CD4-positive, alpha-beta T cell (primary cell): ENCODE measurements around the gene TYSND1. TPM values are rescaled to one million over a fixed set of nuclear protein-coding genes. Genes with fewer than 3 reads are reported as not detected.
"Not testable (repeated sequence)": the region's sequence is repeated elsewhere in the genome, so short reads cannot be mapped to it uniquely, and the experiment has no call there.

Experiments used
- ATAC-seq: fragments of 200-7000 bp; cut with Tn5 transposase; one replicate; pipeline ENCODE4 v1.10.0; 2022; ENCODE audit warnings: mild to moderate bottlenecking; ENCODE audit not compliant: poor library complexity
- CTCF ChIA-PET: fragments of 350-600 bp; sonication (Branson Sonifier 250); formaldehyde crosslinking; loops from one replicate; lab custom pipeline; 2021; ENCODE audit warnings: antibody characterized with exemption, inconsistent platforms; lab: Charles Lee
- POLR2A ChIA-PET: fragments of 350-600 bp; sonication (Branson Sonifier 250); formaldehyde crosslinking; loops from one replicate; lab custom pipeline; 2021; ENCODE audit warnings: antibody characterized with exemption, inconsistent platforms; lab: Charles Lee
- DNase-seq, 14 experiments: peaks; one replicate each; pipeline ENCODE4 v3.0.0-alpha.2; 2013 to 2020; ENCODE audit warnings: mixed read lengths in 2 of 14
- H3K27ac ChIP-seq, 2 donors: one replicate each; pipeline versions ENCODE4 v1.5.1 to v1.7.0; 2013; ENCODE audit warnings: low read length in 2 of 2, low read depth in 1 of 2, mild to moderate bottlenecking in 1 of 2
- H3K27me3 ChIP-seq, 2 experiments: 1 replicate in 1 of 2; 2 replicates in 1 of 2; pipeline versions ENCODE4 v1.6.1 to v1.7.0; 2013; ENCODE audit warnings: low read length in 2 of 2, control low read depth in 1 of 2, mild to moderate bottlenecking in 1 of 2, moderate library complexity in 1 of 2; ENCODE audit not compliant: insufficient read depth in 2 of 2, control insufficient read depth in 1 of 2
- H3K36me3 ChIP-seq: one replicate; pipeline ENCODE4 v1.6.1; 2013; ENCODE audit warnings: low read length, control low read depth; ENCODE audit not compliant: insufficient read depth
- H3K4me1 ChIP-seq: one replicate; pipeline ENCODE4 v1.6.1; 2013; ENCODE audit warnings: low read length, control low read depth; ENCODE audit not compliant: insufficient read depth
- H3K4me3 ChIP-seq: one replicate; pipeline ENCODE4 v1.5.1; 2013; ENCODE audit warnings: mild to moderate bottlenecking, low read length, moderate library complexity
- H3K9me3 ChIP-seq, 2 experiments: 1 replicate in 1 of 2; 2 replicates in 1 of 2; pipeline versions ENCODE4 v1.6.1 to v1.7.0; 2013; ENCODE audit warnings: low read length in 2 of 2, mild to moderate bottlenecking in 2 of 2, control low read depth in 1 of 2, moderate library complexity in 1 of 2; ENCODE audit not compliant: control insufficient read depth in 1 of 2, insufficient read depth in 1 of 2
- H3K27ac Mint-ChIP-seq: one replicate; pipeline ENCODE4 v1.8.0; 2020; ENCODE audit warnings: mixed read lengths
- H3K27me3 Mint-ChIP-seq: one replicate; pipeline ENCODE4 v1.8.0; 2021; ENCODE audit warnings: mixed read lengths
- H3K36me3 Mint-ChIP-seq: one replicate; pipeline ENCODE4 v1.8.0; 2021; ENCODE audit warnings: low read depth, mixed read lengths
- H3K4me1 Mint-ChIP-seq: one replicate; pipeline ENCODE4 v1.8.0; 2021; ENCODE audit warnings: low read depth, mixed read lengths
- H3K4me3 Mint-ChIP-seq: one replicate; pipeline ENCODE4 v1.8.0; 2020; ENCODE audit warnings: mild to moderate bottlenecking, mixed read lengths
- H3K9me3 Mint-ChIP-seq: one replicate; pipeline ENCODE4 v1.8.0; 2020; ENCODE audit warnings: mixed read lengths
- CTCF ChIP-seq: fragments of 200-600 bp; IDR thresholded peaks from one replicate; pipeline ENCODE4 v1.8.0; 2022; ENCODE audit warnings: antibody characterized with exemption, mild to moderate bottlenecking
- intact Hi-C, 2 experiments: fragments of 100-400 bp; cut with DNase I in 1 of 2; cut with micrococcal nuclease in 1 of 2; formaldehyde crosslinking; loops; one replicate each; pipeline versions ENCODE4 v1.15.1 to v1.9.0; 2023 to 2025; cut with DNase I, micrococcal nuclease
- total RNA-seq, 174 experiments: library from RNA in 2 of 174; stranded (reverse) in 2 of 174; gene quantifications; one replicate each; pipeline ENCODE4 v1.2.3 and lab custom pipeline; 2021 to 2026

Gene TYSND1
- total RNA-seq, 2 experiments from 2014 or later: 12.6 to 13.0 TPM

GRCh38 chr10:70186571-70186970 is 40.1 kb upstream of the TYSND1 start:
- intact Hi-C loops: no loop called here
- H3K4me3 ChIP-seq: no peak overlapping the region
- Mint-ChIP-seq H3K36me3 (no peaks in the 10 kb centered on the region), H3K4me3 (no peak overlapping the region), H3K27ac (no peak overlapping the region), H3K27me3 (no peaks in the 10 kb centered on the region), H3K4me1 (no peaks in the 10 kb centered on the region), H3K9me3 (no peaks in the 10 kb centered on the region)
- DNase-seq (no peak), ATAC-seq (no peak)
- CTCF ChIA-PET: no interaction called here
- H3K27me3 ChIP-seq: no peaks in the 10 kb centered on the region
- no peak overlapping the region for H3K27ac ChIP-seq
- no peaks in the 10 kb centered on the region for H3K36me3 ChIP-seq
- H3K4me1 ChIP-seq: no peaks in the 10 kb centered on the region
- POLR2A ChIA-PET: no interaction called here
- H3K9me3 ChIP-seq: no peaks in the 10 kb centered on the region
- TF ChIP-seq CTCF: no peak

GRCh38 chr10:70186090-70186489 is 39.6 kb upstream of the TYSND1 start:
- H3K27me3 Mint-ChIP-seq: peaks cover 2% of the 10 kb centered on the region

GRCh38 chr10:70183304-70183703 is 36.8 kb upstream of the TYSND1 start:
- no peak overlapping the region for H3K4me3 Mint-ChIP-seq
- Histone ChIP-seq H3K4me1 (no peaks in the 10 kb centered on the region), H3K27me3 (peaks cover 0 to 3% of the 10 kb centered on the region in 2 experiments), H3K9me3 (no peaks in the 10 kb centered on the region), H3K27ac (no peak overlapping the region), H3K36me3 (no peaks in the 10 kb centered on the region), H3K4me3 (no peak overlapping the region)
- peaks cover 9% of the 10 kb centered on the region for H3K27me3 Mint-ChIP-seq
- no peaks in the 10 kb centered on the region for H3K36me3 Mint-ChIP-seq
- no peak for TF ChIP-seq CTCF
- intact Hi-C loops: no loop called here
- ATAC-seq (no peak), DNase-seq (no peak)
- POLR2A ChIA-PET: no interaction called here
- CTCF ChIA-PET: no interaction called here
- no peaks in the 10 kb centered on the region for H3K4me1 Mint-ChIP-seq
- H3K9me3 Mint-ChIP-seq: no peaks in the 10 kb centered on the region
- no peak overlapping the region for H3K27ac Mint-ChIP-seq

More at GRCh38 chr10:70186090-70186489, 39.6 kb upstream of the TYSND1 start:
- ChIA-PET POLR2A (no interaction called here), CTCF (no interaction called here)
- H3K4me3 ChIP-seq: no peak overlapping the region
- H3K9me3 ChIP-seq: no peaks in the 10 kb centered on the region
- no peak overlapping the region for H3K4me3 Mint-ChIP-seq
- no peak for TF ChIP-seq CTCF
- no peaks in the 10 kb centered on the region for H3K36me3 Mint-ChIP-seq
- ATAC-seq (no peak), DNase-seq (no peak)
- H3K36me3 ChIP-seq: no peaks in the 10 kb centered on the region
- intact Hi-C loops: no loop called here
- no peaks in the 10 kb centered on the region for H3K27me3 ChIP-seq
- H3K9me3 Mint-ChIP-seq: no peaks in the 10 kb centered on the region
- H3K27ac Mint-ChIP-seq: no peak overlapping the region
- H3K4me1 Mint-ChIP-seq: no peaks in the 10 kb centered on the region
- no peaks in the 10 kb centered on the region for H3K4me1 ChIP-seq
- H3K27ac ChIP-seq: no peak overlapping the region

- H3K27me3 ChIP-seq, CTCF ChIA-PET, H3K9me3 Mint-ChIP-seq, H3K9me3 ChIP-seq, H3K36me3 Mint-ChIP-seq, H3K4me1 Mint-ChIP-seq, ATAC-seq, H3K27ac Mint-ChIP-seq, H3K27ac ChIP-seq, H3K4me3 Mint-ChIP-seq, H3K4me1 ChIP-seq, intact Hi-C loops, DNase-seq, H3K36me3 ChIP-seq, H3K4me3 ChIP-seq: not testable (repeated sequence)
- peaks cover 10% of the 10 kb centered on the region for H3K27me3 Mint-ChIP-seq
- POLR2A ChIA-PET: interaction anchor here (0.7 kb wide), 1 partner anchor 10 kb away, joined by 3 read pairs; no protein-coding TSS in a partner anchor
Measured at GRCh38 chr10:70179209-70179608, 32.7 kb upstream of the TYSND1 start.
